ENCODE results near the gene HNRNPLL. TPM values are rescaled to one million over a fixed set of nuclear protein-coding genes. Genes with fewer than 3 reads are reported as not detected.

HNRNPLL gene
- polyA plus RNA-seq, 1 of the 3 experiments (the other 2 are of a cell fraction): 24.4 TPM

DNA sequence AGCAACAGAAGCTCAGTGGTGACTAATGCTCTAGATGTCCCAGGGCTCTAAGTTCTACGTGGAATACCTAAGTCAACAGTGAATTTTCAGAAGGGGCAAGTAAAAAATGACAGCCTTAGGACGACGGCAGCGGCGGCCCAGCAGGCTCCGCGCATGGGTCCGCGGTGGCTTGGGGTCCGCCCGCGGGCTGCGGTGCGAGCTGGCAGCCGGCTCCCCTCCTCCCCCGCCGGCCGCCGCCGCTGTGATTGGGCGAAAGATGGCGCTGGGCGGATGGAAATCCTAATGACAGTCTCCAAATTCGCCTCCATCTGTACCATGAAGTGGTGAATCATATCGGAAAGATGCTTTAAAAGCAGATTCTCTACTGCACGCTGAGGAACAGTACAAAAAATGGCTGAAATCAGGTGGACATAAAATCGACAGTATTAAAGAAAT is 74.7 kb downstream of the HNRNPLL start:
- H4K20me1 ChIP-seq (ENCODE audit: insufficient read depth): no peaks in the 10 kb centered on the region
- 0% methylated on average over 18 of the region's 27 CpGs for WGBS (ENCODE audit: low lambda C conversion rate)
- H3F3A ChIP-seq (replicated peaks; ENCODE audit: insufficient read depth): no peaks in the 10 kb centered on the region
- H3K27ac ChIP-seq (ENCODE audit: low read depth in 2 of 2, low read length in 1 of 2): peak overlapping the region; percentile 58 to 74
- H3K36me3 ChIP-seq (replicated peaks in 1 of 2; ENCODE audit: control insufficient read depth in 1 of 2, insufficient read depth in 2 of 2, low read length in 1 of 2): no peaks in the 10 kb centered on the region
- H3K4me1 ChIP-seq (ENCODE audit: control insufficient read depth in 1 of 2, insufficient read depth in 2 of 2, low read depth in 1 of 2, low read length in 1 of 2): peaks cover 0 to 2% of the 10 kb centered on the region in 2 experiments; a peak in 2 of 4 replicates
- ChIA-PET CTCF (interaction anchor here (1.3 to 2.6 kb wide), 6 partner anchors 9 to 212 kb away, joined by 3 to 12 read pairs (median 6); no protein-coding TSS in a partner anchor), POLR2A (interaction anchor here (0.5 to 1.6 kb wide), 4 partner anchors 10 to 488 kb away, joined by 3 to 7 read pairs (median 4); partner anchors contain the start of gene SRSF7)
- H2AFZ ChIP-seq (ENCODE audit: low read depth): peak overlapping the region; percentile 92
- no peaks in the 10 kb centered on the region for H3K9me3 ChIP-seq
- peak overlapping the region; percentile 53; the same call in 1 of the 2 replicates for H3K9ac ChIP-seq
- peak; percentile 96 for DNase-seq
- peak overlapping the region; percentile 50 to 58 for H3K4me3 ChIP-seq (ENCODE audit: low read depth in 2 of 2, low read length in 1 of 2)
- peak overlapping the region; percentile 66 for H3K4me2 ChIP-seq
- no peaks in the 10 kb centered on the region for H3K9me2 ChIP-seq
- no peaks in the 10 kb centered on the region for H3K79me2 ChIP-seq (ENCODE audit: insufficient read depth)
- H3K27me3 ChIP-seq (ENCODE audit: insufficient read depth): no peaks in the 10 kb centered on the region
- peak; percentile 47 for TF ChIP-seq RAD21 (IDR thresholded peaks at IDR 0.05; ENCODE audit: low read length)
- no peak for TF ChIP-seq GATA2 (CRISPR knock-in tag; IDR thresholded peaks at IDR 0.05)
- no peak for TF ChIP-seq RFX5 (IDR thresholded peaks at IDR 0.05; ENCODE audit: low read length)
- peak; percentile 47; the same call in 1 of the 2 replicates for TF ChIP-seq TCF12 (IDR thresholded peaks at IDR 0.05)
- TF ChIP-seq FOSL2 (IDR thresholded peaks at IDR 0.05; ENCODE audit: borderline replicate concordance, low read depth): peak; percentile 61; the same call in 1 of the 2 replicates
- TF ChIP-seq GABPA (IDR thresholded peaks at IDR 0.05; ENCODE audit: low read depth): no peak
- peak; percentile 12; the same call in 1 of the 2 replicates for TF ChIP-seq SMC3 (IDR thresholded peaks at IDR 0.05; ENCODE audit: low read depth, low read length)
- TF ChIP-seq NFIC (IDR thresholded peaks at IDR 0.05; ENCODE audit: borderline replicate concordance): peak; percentile 43; the same call in 1 of the 2 replicates
- TF ChIP-seq, protein P1, sequence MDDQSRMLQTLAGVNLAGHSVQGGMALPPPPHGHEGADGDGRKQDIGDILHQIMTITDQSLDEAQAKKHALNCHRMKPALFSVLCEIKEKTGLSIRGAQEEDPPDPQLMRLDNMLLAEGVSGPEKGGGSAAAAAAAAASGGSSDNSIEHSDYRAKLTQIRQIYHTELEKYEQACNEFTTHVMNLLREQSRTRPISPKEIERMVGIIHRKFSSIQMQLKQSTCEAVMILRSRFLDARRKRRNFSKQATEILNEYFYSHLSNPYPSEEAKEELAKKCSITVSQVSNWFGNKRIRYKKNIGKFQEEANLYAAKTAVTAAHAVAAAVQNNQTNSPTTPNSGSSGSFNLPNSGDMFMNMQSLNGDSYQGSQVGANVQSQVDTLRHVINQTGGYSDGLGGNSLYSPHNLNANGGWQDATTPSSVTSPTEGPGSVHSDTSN (IDR thresholded peaks at IDR 0.05): peak; percentile 43
- no peak for TF ChIP-seq ZBTB33 (IDR thresholded peaks at IDR 0.05; ENCODE audit: borderline replicate concordance, low read depth)
- TF ChIP-seq RCOR1 (IDR thresholded peaks at IDR 0.05; ENCODE audit: low read length): peak; percentile 51
- peak; percentile 5; the same call in 1 of the 2 replicates for TF ChIP-seq JUND (IDR thresholded peaks at IDR 0.05)
- TF ChIP-seq USF2 (IDR thresholded peaks at IDR 0.05; ENCODE audit: borderline replicate concordance, low read depth, low read length): no peak
- no peak for TF ChIP-seq ELF1 (IDR thresholded peaks at IDR 0.05)
- TF ChIP-seq, protein P2, sequence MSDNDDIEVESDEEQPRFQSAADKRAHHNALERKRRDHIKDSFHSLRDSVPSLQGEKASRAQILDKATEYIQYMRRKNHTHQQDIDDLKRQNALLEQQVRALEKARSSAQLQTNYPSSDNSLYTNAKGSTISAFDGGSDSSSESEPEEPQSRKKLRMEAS (IDR thresholded peaks at IDR 0.05; ENCODE audit: low read depth): peak; percentile 46; the same call in 1 of the 2 replicates
- peak; percentile 74 for TF ChIP-seq MXI1 (IDR thresholded peaks at IDR 0.05; ENCODE audit: low read depth, low read length)
- peak; percentile 82 for TF ChIP-seq YY1 (IDR thresholded peaks at IDR 0.05; ENCODE audit: low read depth)
- TF ChIP-seq MEF2A (IDR thresholded peaks at IDR 0.05; ENCODE audit: borderline replicate concordance, low read depth): no peak
- peak; percentile 13; the same call in 1 of the 2 replicates for TF ChIP-seq TAF1 (IDR thresholded peaks at IDR 0.05; ENCODE audit: borderline replicate concordance, low read depth, low read length)
- peak; percentile 66; the same call in 1 of the 2 replicates for TF ChIP-seq SIN3A (IDR thresholded peaks at IDR 0.05; ENCODE audit: borderline replicate concordance, low read depth, low read length)
- TF ChIP-seq FOXJ3 (CRISPR knock-in tag; IDR thresholded peaks at IDR 0.05): no peak
- TF ChIP-seq NRF1 (IDR thresholded peaks at IDR 0.05; ENCODE audit: low read depth, low read length): 0 out of 2 replicates have a peak, but pooled peaks have one; percentile 21
- TF ChIP-seq REST (IDR thresholded peaks at IDR 0.05; ENCODE audit: low read depth, low read length): no peak
- TF ChIP-seq POLR2AphosphoS5 (IDR thresholded peaks at IDR 0.05; ENCODE audit: low read depth, low read length): peak; percentile 36; the same call in 1 of the 2 replicates
- no peak; a peak in 1 of 4 replicates for TF ChIP-seq EP300 (IDR thresholded peaks at IDR 0.05; ENCODE audit: borderline replicate concordance in 1 of 2, low read depth in 1 of 2, low read length in 1 of 2)
- TF ChIP-seq CHD2 (IDR thresholded peaks at IDR 0.05; ENCODE audit: low read length, partially characterized antibody): peak; percentile 77

Data from SK-N-SH (cell line).